ENCODE results near the gene SINHCAF. TPM values are rescaled to one million over a fixed set of nuclear protein-coding genes. Genes with fewer than 3 reads are reported as not detected.

Gene SINHCAF
- total RNA-seq, 1 experiment from 2014 or later, result 179 TPM

GRCh38 chr12:31322801-31323207 lies 3.1 kb downstream of the SINHCAF start:
- H3K4me3 ChIP-seq (replicated peaks in 1 of 2; ENCODE audit: low read depth in 1 of 2, low read length in 2 of 2), result peak overlapping the region; percentile 91 to 92
- peak overlapping the region; percentile 87; the same call in 1 of the 2 replicates for H3K27ac ChIP-seq (ENCODE audit: low read depth, low read length)
- DNase-seq (ENCODE audit: low read depth, low spot score) (no peak), ATAC-seq (no peak)
- peak overlapping the region; percentile 97 for H3K9ac ChIP-seq (ENCODE audit: low read length)
- H3K9me2 ChIP-seq (ENCODE audit: insufficient read depth), result no peaks in the 10 kb centered on the region
- peaks cover 81% of the 10 kb centered on the region for H3K79me2 ChIP-seq (ENCODE audit: insufficient read depth, low read length)
- H3K27me3 ChIP-seq (ENCODE audit: insufficient read depth, low read length), result no peaks in the 10 kb centered on the region
- ChIA-PET POLR2A (no interaction called here), RAD21 (ENCODE audit: low non-redundant PET in 1 of 2, low total read pairs in 2 of 2, uncharacterized antibody in 2 of 2, unreplicated experiment in 2 of 2) (no interaction called here), CTCF (no interaction called here)
- no peaks in the 10 kb centered on the region for H3K9me3 ChIP-seq (ENCODE audit: control insufficient read depth in 1 of 2, insufficient read depth in 1 of 2, low read depth in 1 of 2, low read length in 2 of 2)
- H3K4me1 ChIP-seq (ENCODE audit: control insufficient read depth in 1 of 2, insufficient read depth in 2 of 2, low read length in 2 of 2), result peaks cover 24 to 64% of the 10 kb centered on the region in 2 experiments
- peak overlapping the region; percentile 93 for H3K4me2 ChIP-seq (ENCODE audit: low read length)
- H2AFZ ChIP-seq (ENCODE audit: low read depth, low read length, poor library complexity, severe bottlenecking), result no peak overlapping the region
- no TSS peak for BruUV-seq (replicated peaks)
- no peak for TF ChIP-seq ATF3 (IDR thresholded peaks at IDR 0.05)
- no peak for TF ChIP-seq POLR2A (IDR thresholded peaks at IDR 0.05; ENCODE audit: borderline replicate concordance, extremely low read depth, insufficient read depth, insufficient read length)
- no peak for TF ChIP-seq SIN3A (IDR thresholded peaks at IDR 0.05; ENCODE audit: low read depth)
- TF ChIP-seq ELF1 (IDR thresholded peaks at IDR 0.05; ENCODE audit: borderline replicate concordance, low read depth), result no peak
- no peak for TF ChIP-seq ZNF274 (IDR thresholded peaks at IDR 0.05; ENCODE audit: low read depth, low read length)
- no peak for TF ChIP-seq CBX3 (IDR thresholded peaks at IDR 0.05; ENCODE audit: low read depth)
- TF ChIP-seq EZH2 (IDR thresholded peaks at IDR 0.05), result no peak
- no peak for TF ChIP-seq TCF7L2 (IDR thresholded peaks at IDR 0.05; ENCODE audit: borderline replicate concordance, extremely low read depth, insufficient read depth, insufficient read length)
- no peak for TF ChIP-seq CEBPB (IDR thresholded peaks at IDR 0.05; ENCODE audit: low read depth)
- no peak for TF ChIP-seq ZFX (IDR thresholded peaks at IDR 0.05)
- TF ChIP-seq CTCF (IDR thresholded peaks at IDR 0.05 in 2 of 3, conservative IDR thresholded peaks at IDR 0.05 in 1 of 3; ENCODE audit: borderline replicate concordance in 1 of 3, insufficient read depth in 1 of 3, low read depth in 2 of 3, low read length in 2 of 3), result no peak
- TF ChIP-seq ZBTB33 (IDR thresholded peaks at IDR 0.05; ENCODE audit: extremely low read depth, insufficient replicate concordance, low read length), result no peak
- TF ChIP-seq MAX (IDR thresholded peaks at IDR 0.05), result no peak
- TF ChIP-seq JUND (IDR thresholded peaks at IDR 0.05), result no peak
- no peaks in the 10 kb centered on the region for H3K36me3 ChIP-seq (ENCODE audit: control insufficient read depth in 1 of 2, insufficient read depth in 2 of 2, low read length in 2 of 2)
- intact Hi-C loops (cut with micrococcal nuclease), result no loop called here
- H4K20me1 ChIP-seq (ENCODE audit: insufficient read depth), result peaks cover 46% of the 10 kb centered on the region; the same call in 1 of the 2 replicates

Measured in HCT116 (cell line).